HG02642 (cell line): ENCODE results near the gene STYK1.
"Not testable (repeated sequence)": the region's sequence is repeated elsewhere in the genome, so short reads cannot be mapped to it uniquely, and the experiment has no call there.

Source experiments
- ATAC-seq: cut with Tn5 transposase; IDR thresholded peaks from one replicate; pipeline ENCODE4 v1.9.1; 2021; ENCODE audit warnings: mild to moderate bottlenecking; ENCODE audit not compliant: unreplicated experiment, poor library complexity

STYK1 gene

GRCh38 chr12:10690906-10691305 is 17.1 kb upstream of the STYK1 start:
- ATAC-seq, result no peak

GRCh38 chr12:10689146-10689545 is 15.3 kb upstream of the STYK1 start:
- ATAC-seq, result no peak

- ATAC-seq, result no peak
These were observed 14.2 kb upstream of the STYK1 start for GRCh38 chr12:10688042-10688441.

GRCh38 chr12:10672231-10672868 is 1.5 kb downstream of the STYK1 start:
- ATAC-seq, result no peak

GRCh38 chr12:10669533-10669932 is 4.3 kb downstream of the STYK1 start:
- no peak for ATAC-seq

- ATAC-seq, result no peak
These were observed 5.3 kb downstream of the STYK1 start for GRCh38 chr12:10668526-10668925.

- no peak for ATAC-seq
These were observed 6.3 kb downstream of the STYK1 start for GRCh38 chr12:10667581-10667980.

- no peak for ATAC-seq
These were observed 9.4 kb downstream of the STYK1 start for GRCh38 chr12:10664499-10664898.

GRCh38 chr12:10663869-10664268 is 10.0 kb downstream of the STYK1 start:
- no peak for ATAC-seq

GRCh38 chr12:10661338-10661737 is 12.5 kb downstream of the STYK1 start:
- ATAC-seq, result no peak

GRCh38 chr12:10654003-10654402 is 19.8 kb downstream of the STYK1 start:
- no peak for ATAC-seq

- ATAC-seq, result no peak
These were observed 21.7 kb downstream of the STYK1 start for GRCh38 chr12:10652192-10652591.

- ATAC-seq, result not testable (repeated sequence)
These were observed 27.3 kb downstream of the STYK1 start for GRCh38 chr12:10646576-10646975.

GRCh38 chr12:10645910-10646309 is 27.9 kb downstream of the STYK1 start:
- ATAC-seq, result no peak

- no peak for ATAC-seq
These were observed 31.9 kb downstream of the STYK1 start for GRCh38 chr12:10641735-10642500.

GRCh38 chr12:10638728-10639127 is 35.1 kb downstream of the STYK1 start:
- ATAC-seq, result no peak

GRCh38 chr12:10636611-10637010 is 37.2 kb downstream of the STYK1 start:
- no peak for ATAC-seq

- no peak for ATAC-seq
These were observed 37.7 kb downstream of the STYK1 start for GRCh38 chr12:10636124-10636523.

- no peak for ATAC-seq
These were observed 38.5 kb downstream of the STYK1 start for GRCh38 chr12:10635306-10635705.

- ATAC-seq, result no peak
These were observed 39.4 kb downstream of the STYK1 start for GRCh38 chr12:10634427-10634826.

GRCh38 chr12:10633541-10633940 is 40.3 kb downstream of the STYK1 start:
- no peak for ATAC-seq

GRCh38 chr12:10632226-10632625 is 41.6 kb downstream of the STYK1 start:
- no peak for ATAC-seq
